ENCODE results near the gene PTCRA.

The PTCRA gene

GRCh38 chr6:42973926-42974325 lies 58.1 kb downstream of the PTCRA start:
- H3K4me3 ChIP-seq (ENCODE audit: control insufficient read depth, low read depth, low read length), result no peak overlapping the region
- no peak for TF ChIP-seq CTCF (conservative IDR thresholded peaks at IDR 0.05; ENCODE audit: control insufficient read depth, insufficient read depth, low read depth, low read length)
- no peak for DNase-seq (ENCODE audit: low read depth)

DNA sequence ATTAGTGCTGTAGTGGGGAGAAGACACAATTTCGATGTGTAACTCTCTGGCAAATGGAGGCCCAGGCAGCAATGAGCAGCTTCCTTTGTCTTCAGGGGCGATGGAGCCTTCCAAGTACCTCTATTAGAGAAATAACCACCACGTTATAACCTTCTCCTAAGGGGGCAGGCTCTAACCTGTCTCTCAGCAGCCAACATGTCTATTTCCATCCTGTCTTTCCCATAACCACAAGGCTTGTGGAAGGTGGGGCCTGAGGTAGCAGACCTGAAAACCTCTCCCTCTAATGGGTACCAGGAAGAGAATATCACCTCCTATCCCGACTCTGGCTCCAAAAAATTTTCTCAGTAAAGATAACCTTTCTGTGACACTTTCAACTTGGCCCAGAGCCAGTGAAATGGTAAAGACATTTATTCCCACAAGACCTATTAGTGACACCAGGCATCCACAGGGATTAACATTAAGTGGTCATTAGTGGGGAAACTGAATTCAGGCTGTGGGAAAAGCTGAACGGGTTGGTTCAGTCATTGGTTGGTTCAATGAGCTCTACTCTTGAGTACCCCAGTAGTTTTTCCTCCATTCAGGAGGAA lies 59.2 kb downstream of the PTCRA start:
- no peak for TF ChIP-seq CTCF (conservative IDR thresholded peaks at IDR 0.05; ENCODE audit: control insufficient read depth, insufficient read depth, low read depth, low read length)

More for the DNA sequence above, 59.2 kb downstream of the PTCRA start:
- H3K4me3 ChIP-seq (ENCODE audit: control insufficient read depth, low read depth, low read length), result no peak overlapping the region
- no peak for DNase-seq (ENCODE audit: low read depth)
